ENCODE data around the gene PHAX.
"Not testable (repeated sequence)": the region's sequence is repeated elsewhere in the genome, so short reads cannot be mapped to it uniquely, and the experiment has no call there.

The PHAX gene

DNA sequence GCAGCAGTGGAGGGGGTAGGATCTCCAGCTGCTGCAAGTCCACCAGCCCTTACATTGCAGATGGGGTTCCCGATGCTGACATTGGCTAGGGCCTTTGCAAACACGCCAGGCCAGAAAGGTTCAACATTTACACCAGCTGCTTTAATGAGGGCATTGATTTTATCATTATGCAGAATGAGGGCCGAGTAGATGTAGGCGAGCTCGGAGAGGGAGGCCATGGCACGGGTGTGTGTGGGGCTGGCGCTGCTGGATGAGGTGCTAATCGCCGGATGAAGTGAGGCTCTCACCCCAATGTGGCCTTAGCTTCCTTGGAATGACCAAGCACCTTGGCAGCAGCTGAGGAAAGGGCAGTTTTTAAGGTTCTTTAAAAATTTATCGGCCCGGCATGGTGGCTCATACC, 27.4 kb downstream of the PHAX start:
- H3K27me3 Mint-ChIP-seq (ENCODE audit: low read depth) = no peaks in the 10 kb centered on the region
- no peak overlapping the region for H3K27ac Mint-ChIP-seq
- H3K4me1 Mint-ChIP-seq (ENCODE audit: low read depth) = peaks cover 6% of the 10 kb centered on the region
- peaks cover 19% of the 10 kb centered on the region for H3K36me3 Mint-ChIP-seq (ENCODE audit: low read depth)
- H3K4me3 Mint-ChIP-seq = no peak overlapping the region
- no peaks in the 10 kb centered on the region for H3K9me3 Mint-ChIP-seq

DNA sequence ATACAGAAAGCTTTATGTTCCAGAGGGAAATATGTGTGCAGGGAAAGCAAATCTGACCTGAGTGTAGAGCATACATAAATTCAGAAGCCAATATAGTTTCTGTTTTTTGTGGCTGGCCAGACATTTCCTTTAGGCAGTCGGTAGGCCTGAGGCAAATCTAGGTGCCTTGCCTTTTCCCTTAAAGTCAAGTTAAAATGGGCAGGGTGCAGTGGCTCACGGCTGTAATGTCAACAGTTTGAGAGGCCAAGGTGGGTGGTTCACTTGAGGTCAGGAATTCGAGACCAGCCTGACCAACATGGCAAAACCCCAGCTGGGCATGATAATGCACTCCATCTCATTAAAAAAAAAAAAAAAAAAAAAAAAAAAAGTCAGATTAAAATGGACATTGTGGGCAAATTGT, 31.2 kb downstream of the PHAX start:
- peaks cover 2% of the 10 kb centered on the region for H3K36me3 Mint-ChIP-seq (ENCODE audit: low read depth)
- H3K9me3 Mint-ChIP-seq = no peaks in the 10 kb centered on the region
- no peaks in the 10 kb centered on the region for H3K4me1 Mint-ChIP-seq (ENCODE audit: low read depth)

DNA sequence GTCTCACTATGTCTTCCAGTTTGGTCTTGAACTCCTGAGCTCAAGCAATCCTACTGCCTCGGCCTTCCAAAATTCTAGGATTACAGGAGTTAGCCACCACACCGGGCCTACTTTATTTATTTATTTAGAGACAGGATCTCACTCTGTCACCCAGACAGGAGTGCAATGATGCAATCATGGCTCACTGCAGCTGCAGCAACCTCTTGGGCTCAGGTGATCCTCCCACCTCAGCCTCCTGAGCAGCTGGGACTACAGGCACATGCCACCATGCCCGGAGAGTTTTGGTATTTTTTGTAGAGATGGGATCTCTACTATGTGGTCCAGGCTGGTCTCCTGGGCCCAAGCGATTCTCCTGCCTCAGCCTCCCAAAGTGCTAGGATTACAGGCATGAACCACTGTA, 32.8 kb downstream of the PHAX start:
- no peak overlapping the region for H3K27ac Mint-ChIP-seq
- no peaks in the 10 kb centered on the region for H3K36me3 Mint-ChIP-seq (ENCODE audit: low read depth)
- no peaks in the 10 kb centered on the region for H3K9me3 Mint-ChIP-seq
- peaks cover 9% of the 10 kb centered on the region for H3K27me3 Mint-ChIP-seq (ENCODE audit: low read depth)
- no peak overlapping the region for H3K4me3 Mint-ChIP-seq
- no peaks in the 10 kb centered on the region for H3K4me1 Mint-ChIP-seq (ENCODE audit: low read depth)

More for the DNA sequence above, 31.2 kb downstream of the PHAX start:
- Mint-ChIP-seq H3K4me3 (no peak overlapping the region), H3K27ac (no peak overlapping the region), H3K27me3 (ENCODE audit: low read depth) (peaks cover 9% of the 10 kb centered on the region)

DNA sequence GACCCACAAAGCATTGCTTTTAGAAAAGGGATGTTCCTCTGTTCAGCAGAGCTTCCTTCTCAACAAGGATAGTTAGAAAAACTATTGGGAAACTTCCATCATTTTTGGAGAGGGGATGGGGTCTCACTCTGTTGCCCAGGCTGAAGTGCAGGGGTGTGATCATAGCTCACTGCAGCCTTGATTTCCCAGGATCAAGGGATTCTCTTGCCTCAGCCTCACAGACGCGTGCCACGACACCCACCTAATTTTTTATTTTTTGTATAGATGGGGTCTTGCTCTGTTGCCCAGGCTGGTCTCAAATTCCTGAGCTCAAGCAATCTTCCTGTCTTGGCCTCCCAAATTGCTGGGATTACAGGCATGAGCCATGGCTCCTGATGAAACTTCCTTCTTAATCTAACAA, 34.8 kb downstream of the PHAX start:
- H3K9me3 Mint-ChIP-seq = no peaks in the 10 kb centered on the region
- peaks cover 9% of the 10 kb centered on the region for H3K27me3 Mint-ChIP-seq (ENCODE audit: low read depth)
- no peaks in the 10 kb centered on the region for H3K36me3 Mint-ChIP-seq (ENCODE audit: low read depth)
- H3K4me1 Mint-ChIP-seq (ENCODE audit: low read depth) = no peaks in the 10 kb centered on the region
- no peak overlapping the region for H3K27ac Mint-ChIP-seq
- no peak overlapping the region for H3K4me3 Mint-ChIP-seq

DNA sequence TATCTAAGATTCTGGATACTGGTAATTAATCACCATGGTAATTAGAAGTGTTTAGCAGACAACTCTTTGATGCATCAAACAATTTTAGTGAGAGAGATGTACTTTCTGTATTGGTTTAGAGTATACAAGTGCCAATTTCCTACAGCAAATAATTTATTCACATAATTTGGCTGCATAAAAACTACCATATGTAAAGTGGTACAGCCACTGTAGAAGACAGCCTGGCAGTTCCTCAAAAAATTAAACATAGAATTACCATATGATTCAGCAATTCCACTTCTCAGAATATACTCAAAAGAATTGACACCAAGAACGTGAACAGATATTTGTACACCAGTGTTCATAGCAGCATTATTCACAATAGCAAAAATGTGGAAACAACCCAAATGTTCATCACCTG, 36.2 kb downstream of the PHAX start:
- Mint-ChIP-seq H3K36me3 (ENCODE audit: low read depth) (no peaks in the 10 kb centered on the region), H3K9me3 (no peaks in the 10 kb centered on the region), H3K4me1 (ENCODE audit: low read depth) (no peaks in the 10 kb centered on the region), H3K27me3 (ENCODE audit: low read depth) (peaks cover 9% of the 10 kb centered on the region), H3K4me3 (no peak overlapping the region), H3K27ac (no peak overlapping the region)

DNA sequence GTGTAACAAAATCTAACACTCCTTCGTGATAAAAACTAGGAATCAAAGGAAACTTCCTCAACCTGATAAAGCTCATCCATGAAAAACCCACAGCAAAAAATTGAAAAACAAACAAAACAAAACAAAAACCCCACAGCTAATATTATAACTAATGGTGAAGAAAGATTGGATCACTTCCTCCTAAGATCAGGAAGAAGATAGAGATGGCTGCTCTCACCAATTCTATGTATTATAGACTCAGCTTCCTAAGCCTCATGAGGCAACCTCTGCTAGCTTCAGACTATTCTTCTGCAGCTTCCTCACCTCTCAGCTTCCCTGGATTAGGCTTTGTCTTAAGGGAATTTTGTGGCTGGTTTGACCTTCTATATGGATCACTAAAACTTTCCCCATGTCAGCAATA, 40.1 kb downstream of the PHAX start:
- Mint-ChIP-seq H3K36me3 (ENCODE audit: low read depth) (no peaks in the 10 kb centered on the region), H3K4me1 (ENCODE audit: low read depth) (no peaks in the 10 kb centered on the region), H3K27ac (no peak overlapping the region), H3K9me3 (peaks cover 5% of the 10 kb centered on the region), H3K27me3 (ENCODE audit: low read depth) (peaks cover 5% of the 10 kb centered on the region), H3K4me3 (no peak overlapping the region)

DNA sequence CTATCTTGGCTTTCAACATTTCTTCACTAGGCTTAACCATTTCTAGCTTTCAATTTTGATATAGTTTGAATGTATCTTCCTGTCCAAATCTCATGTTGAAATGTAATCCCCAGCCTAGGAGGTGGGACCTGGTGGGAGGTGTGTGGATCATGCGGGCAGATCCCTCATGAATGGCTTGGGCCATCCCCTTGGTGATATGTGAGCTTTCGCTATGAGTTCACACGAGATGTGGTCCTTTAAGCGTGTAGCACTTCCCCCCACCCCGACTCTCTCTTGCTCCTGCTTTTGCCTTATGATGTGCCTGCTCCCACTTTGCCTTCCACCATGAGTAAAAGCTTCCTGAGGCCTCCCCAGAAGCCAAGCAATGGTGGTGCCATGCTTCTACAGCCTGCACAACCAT, 40.6 kb downstream of the PHAX start:
- H3K27me3 Mint-ChIP-seq (ENCODE audit: low read depth) = no peaks in the 10 kb centered on the region
- H3K36me3 Mint-ChIP-seq (ENCODE audit: low read depth) = no peaks in the 10 kb centered on the region
- no peaks in the 10 kb centered on the region for H3K4me1 Mint-ChIP-seq (ENCODE audit: low read depth)
- no peak overlapping the region for H3K4me3 Mint-ChIP-seq
- peaks cover 5% of the 10 kb centered on the region for H3K9me3 Mint-ChIP-seq
- no peak overlapping the region for H3K27ac Mint-ChIP-seq

DNA sequence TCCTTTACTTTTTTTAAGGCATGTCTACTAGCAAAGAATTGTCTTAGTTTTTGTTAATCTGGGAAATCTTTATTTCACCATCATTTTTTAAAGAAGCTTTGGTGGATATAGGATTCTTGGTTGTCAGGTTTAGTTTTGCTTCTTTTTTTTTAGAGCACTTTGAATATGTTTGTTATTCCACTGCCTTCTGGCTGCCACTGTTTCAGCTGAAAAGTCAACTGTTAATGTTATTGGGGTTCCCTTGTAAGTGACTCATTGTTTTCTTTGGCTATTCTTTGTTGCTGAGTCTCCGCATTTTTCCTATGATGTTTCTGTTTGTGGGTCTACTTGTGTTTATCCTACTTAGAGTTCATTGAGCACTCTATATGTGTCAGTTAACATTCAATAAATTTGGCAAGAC, 44.4 kb downstream of the PHAX start:
- no peak overlapping the region for H3K27ac Mint-ChIP-seq
- peaks cover 5% of the 10 kb centered on the region for H3K9me3 Mint-ChIP-seq
- H3K36me3 Mint-ChIP-seq (ENCODE audit: low read depth) = no peaks in the 10 kb centered on the region
- H3K4me3 Mint-ChIP-seq = no peak overlapping the region
- H3K4me1 Mint-ChIP-seq (ENCODE audit: low read depth) = no peaks in the 10 kb centered on the region
- H3K27me3 Mint-ChIP-seq (ENCODE audit: low read depth) = no peaks in the 10 kb centered on the region

DNA sequence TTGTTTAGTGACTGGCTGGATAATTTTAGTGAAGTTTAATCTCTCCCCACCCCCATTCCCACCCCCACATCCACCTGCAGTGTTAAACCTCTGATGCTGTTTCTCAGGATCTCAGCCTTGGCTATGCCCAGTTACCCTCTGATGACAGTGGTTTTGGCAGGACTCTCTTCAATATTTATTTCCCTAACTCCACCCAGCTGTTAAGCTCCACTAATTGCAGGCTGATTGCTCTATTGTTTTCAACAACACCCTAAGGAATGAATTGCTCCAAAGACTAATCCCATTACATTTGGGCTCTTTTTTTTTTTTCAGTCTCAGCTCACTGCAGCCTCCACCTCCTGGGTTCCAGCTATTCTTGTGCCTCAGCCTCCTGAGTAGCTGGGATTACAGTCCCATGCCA, 46.3 kb downstream of the PHAX start:
- no peak overlapping the region for H3K27ac Mint-ChIP-seq
- H3K9me3 Mint-ChIP-seq = peaks cover 5% of the 10 kb centered on the region
- no peaks in the 10 kb centered on the region for H3K4me1 Mint-ChIP-seq (ENCODE audit: low read depth)
- no peak overlapping the region for H3K4me3 Mint-ChIP-seq
- H3K27me3 Mint-ChIP-seq (ENCODE audit: low read depth) = peaks cover 4% of the 10 kb centered on the region
- no peaks in the 10 kb centered on the region for H3K36me3 Mint-ChIP-seq (ENCODE audit: low read depth)

DNA sequence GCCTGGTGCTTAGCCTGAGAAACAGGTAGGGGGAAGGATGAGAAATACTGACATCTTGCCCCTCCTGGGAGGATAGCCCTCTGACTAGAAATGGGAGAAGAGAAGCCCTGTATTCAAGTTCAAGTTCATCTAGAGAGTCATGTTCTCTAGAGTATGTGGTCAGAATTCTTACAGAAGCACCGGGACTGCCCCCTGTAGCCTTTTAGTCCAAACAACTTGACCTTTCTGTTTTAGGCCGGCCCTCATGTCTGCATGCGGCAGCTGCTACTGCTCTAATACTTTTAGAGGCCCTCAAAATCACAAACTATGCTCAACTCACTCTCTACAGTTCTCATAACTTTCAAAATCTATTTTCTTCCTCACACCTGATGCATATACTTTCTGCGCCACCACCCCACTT, 47.7 kb downstream of the PHAX start:
- Mint-ChIP-seq H3K4me3 (no peak overlapping the region), H3K27ac (no peak overlapping the region), H3K27me3 (ENCODE audit: low read depth) (peaks cover 4% of the 10 kb centered on the region), H3K9me3 (peaks cover 5% of the 10 kb centered on the region), H3K4me1 (ENCODE audit: low read depth) (no peaks in the 10 kb centered on the region), H3K36me3 (ENCODE audit: low read depth) (no peaks in the 10 kb centered on the region)

DNA sequence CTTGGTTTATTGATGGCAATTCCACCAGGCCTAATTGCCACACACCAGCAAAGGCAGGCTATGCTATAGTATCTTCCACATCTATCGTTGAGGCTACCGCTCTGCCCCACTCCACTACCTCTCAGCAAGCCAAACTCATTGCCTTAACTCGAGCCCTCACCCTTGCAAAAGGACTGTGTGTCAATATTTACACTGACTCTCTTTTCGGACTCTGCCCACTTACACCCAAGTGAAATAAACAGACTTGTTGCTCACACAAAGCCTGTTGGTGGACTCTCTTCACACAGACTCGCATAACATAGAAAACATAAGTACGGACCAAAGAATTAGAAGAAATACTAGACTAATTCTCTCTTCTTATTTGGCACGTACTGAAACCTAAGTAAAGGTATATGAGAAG, 48.3 kb downstream of the PHAX start:
- not testable (repeated sequence) for H3K27me3 Mint-ChIP-seq (ENCODE audit: low read depth); H3K4me3 Mint-ChIP-seq; H3K4me1 Mint-ChIP-seq (ENCODE audit: low read depth); H3K36me3 Mint-ChIP-seq (ENCODE audit: low read depth); H3K9me3 Mint-ChIP-seq; H3K27ac Mint-ChIP-seq

DNA sequence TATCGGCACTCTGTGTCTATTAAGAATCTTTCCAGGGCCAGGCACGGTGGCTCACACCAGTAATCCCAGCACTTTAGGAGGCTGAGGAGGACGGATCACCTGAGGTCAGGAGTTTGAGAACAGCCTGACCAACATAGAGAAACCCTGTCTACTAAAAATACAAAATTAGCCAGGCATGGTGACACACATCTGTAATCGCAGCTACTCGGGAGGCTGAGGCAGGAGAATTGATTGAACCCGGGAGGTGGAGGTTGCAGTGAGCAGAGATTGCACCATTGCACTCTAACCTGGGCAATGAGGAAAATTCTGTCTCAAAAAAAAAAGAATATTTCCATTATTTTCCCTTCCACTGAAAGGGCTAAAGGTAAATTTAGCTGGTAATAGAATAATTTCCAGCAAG, 49.0 kb downstream of the PHAX start:
- H3K4me3 Mint-ChIP-seq; H3K4me1 Mint-ChIP-seq (ENCODE audit: low read depth); H3K36me3 Mint-ChIP-seq (ENCODE audit: low read depth); H3K27me3 Mint-ChIP-seq (ENCODE audit: low read depth); H3K27ac Mint-ChIP-seq; H3K9me3 Mint-ChIP-seq: not testable (repeated sequence)

DNA sequence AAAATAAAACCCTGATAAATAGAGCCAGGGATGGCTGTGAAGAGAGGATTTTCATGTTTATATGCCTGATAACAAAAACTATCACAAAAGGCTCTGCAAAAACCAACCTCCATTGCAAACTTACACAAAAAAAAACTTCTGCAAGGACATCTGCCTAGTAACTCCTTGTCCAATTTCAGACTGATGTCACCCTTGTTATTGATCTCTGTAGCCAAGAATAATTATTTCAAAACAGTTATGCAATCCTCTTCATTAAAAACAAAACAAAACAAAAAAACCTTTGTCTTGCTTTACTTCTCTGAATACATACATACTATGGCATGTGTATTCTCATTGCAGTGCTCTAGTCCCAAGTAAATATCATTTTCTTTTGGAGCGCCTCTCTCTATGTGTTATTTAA, 49.7 kb downstream of the PHAX start:
- no peaks in the 10 kb centered on the region for H3K36me3 Mint-ChIP-seq (ENCODE audit: low read depth)
- H3K27ac Mint-ChIP-seq = no peak overlapping the region
- H3K9me3 Mint-ChIP-seq = peaks cover 2% of the 10 kb centered on the region
- peaks cover 4% of the 10 kb centered on the region for H3K27me3 Mint-ChIP-seq (ENCODE audit: low read depth)
- no peak overlapping the region for H3K4me3 Mint-ChIP-seq
- H3K4me1 Mint-ChIP-seq (ENCODE audit: low read depth) = no peaks in the 10 kb centered on the region

DNA sequence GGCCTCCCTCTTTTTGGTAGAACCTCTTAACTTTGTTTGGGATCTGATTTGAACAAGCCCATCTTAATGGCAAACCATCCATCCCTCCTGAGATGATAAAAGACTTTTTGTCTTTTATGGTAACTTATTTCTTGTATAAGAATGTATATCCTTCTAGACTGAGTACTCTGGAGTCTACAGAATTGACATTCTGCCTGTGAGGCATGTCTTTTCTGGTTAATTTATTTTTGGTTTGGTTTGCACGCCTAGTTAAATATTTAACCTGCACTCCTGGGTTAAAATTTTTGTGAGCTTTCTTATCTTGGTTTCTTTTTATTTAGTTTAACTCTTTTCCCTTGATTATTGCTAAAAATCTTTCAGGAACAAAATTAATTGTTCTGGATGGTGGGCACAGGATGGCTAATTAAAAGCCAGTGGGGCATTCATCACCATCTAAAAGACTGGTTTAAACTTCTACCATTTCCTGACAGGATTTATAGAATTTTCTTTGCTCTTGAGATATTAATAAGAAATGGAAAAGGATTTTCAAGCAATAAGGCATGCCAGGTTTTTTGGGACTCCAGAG, 50.3 kb downstream of the PHAX start:
- Mint-ChIP-seq H3K27ac (no peak overlapping the region), H3K27me3 (ENCODE audit: low read depth) (peaks cover 4% of the 10 kb centered on the region), H3K36me3 (ENCODE audit: low read depth) (no peaks in the 10 kb centered on the region), H3K4me1 (ENCODE audit: low read depth) (no peaks in the 10 kb centered on the region), H3K9me3 (no peaks in the 10 kb centered on the region), H3K4me3 (no peak overlapping the region)

DNA sequence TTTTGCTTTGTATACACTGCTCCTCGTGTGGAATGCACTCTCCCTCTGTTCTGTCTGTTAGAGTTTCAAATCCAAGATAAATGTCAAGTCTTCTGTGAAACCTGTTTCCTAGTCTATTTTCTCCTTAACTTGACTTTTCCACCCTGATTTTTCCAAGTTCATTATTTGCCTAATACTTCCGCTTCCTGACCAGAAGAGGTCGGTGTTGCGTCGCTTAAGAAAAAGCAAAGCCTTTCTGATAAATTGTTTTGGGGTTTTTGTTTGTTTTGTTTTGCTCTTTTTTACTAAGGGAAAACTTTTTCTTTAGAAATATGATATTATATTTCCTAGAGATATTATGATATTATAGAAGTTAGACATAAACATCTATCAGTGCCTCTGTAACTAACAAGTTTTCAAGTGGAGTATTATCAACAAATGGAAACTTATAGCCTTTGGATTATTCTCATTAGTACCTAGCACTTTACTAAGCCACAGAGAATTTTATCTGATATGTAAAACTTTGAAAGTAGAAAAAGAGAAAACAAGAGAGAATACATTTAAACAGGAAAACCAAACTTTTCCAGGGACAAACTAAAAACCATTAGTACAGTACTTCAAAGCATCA, 55.8 kb downstream of the PHAX start:
- Mint-ChIP-seq H3K36me3 (ENCODE audit: low read depth) (peaks cover 2% of the 10 kb centered on the region), H3K4me3 (no peak overlapping the region), H3K27me3 (ENCODE audit: low read depth) (peaks cover 4% of the 10 kb centered on the region), H3K4me1 (ENCODE audit: low read depth) (peaks cover 6% of the 10 kb centered on the region), H3K9me3 (no peaks in the 10 kb centered on the region), H3K27ac (no peak overlapping the region)

DNA sequence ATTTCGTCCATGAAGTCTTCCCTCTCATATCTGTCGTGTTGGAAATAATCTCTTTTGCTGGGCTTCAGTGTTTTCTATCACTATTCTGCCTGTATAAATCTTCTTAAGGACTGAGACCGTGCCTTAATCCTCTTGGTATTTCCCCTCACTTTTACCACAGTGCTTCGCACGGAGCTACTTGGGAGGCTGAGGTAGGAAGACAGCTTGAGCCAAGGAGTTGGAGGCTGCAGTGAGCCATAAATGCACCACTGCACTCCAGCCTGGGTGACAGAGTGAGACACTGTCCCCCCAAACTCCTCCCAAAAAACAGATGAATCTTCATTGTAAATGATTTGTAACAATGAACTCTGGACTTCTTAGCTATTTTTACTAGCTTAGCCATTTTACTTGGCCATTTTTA, 57.8 kb downstream of the PHAX start:
- Mint-ChIP-seq H3K9me3 (no peaks in the 10 kb centered on the region), H3K36me3 (ENCODE audit: low read depth) (peaks cover 2% of the 10 kb centered on the region), H3K4me3 (no peak overlapping the region), H3K27me3 (ENCODE audit: low read depth) (no peaks in the 10 kb centered on the region), H3K27ac (no peak overlapping the region), H3K4me1 (ENCODE audit: low read depth) (peaks cover 6% of the 10 kb centered on the region)
